Activated CD4-positive, alpha-beta T cell treated with anti-CD3 and anti-CD28 coated beads for 36 hours (primary cell): ENCODE measurements around the gene TTC16. TPM values are rescaled to one million over a fixed set of nuclear protein-coding genes. Genes with fewer than 3 reads are reported as not detected.

Experiments
- ATAC-seq: fragments of 200-7000 bp; cut with Tn5 transposase; one replicate; pipeline ENCODE4 v1.10.0; 2021; ENCODE audit warnings: mild to moderate bottlenecking, moderate library complexity
- CTCF ChIA-PET: fragments of 350-600 bp; sonication (Branson Sonifier 250); formaldehyde crosslinking; loops from one replicate; lab custom pipeline; 2021; ENCODE audit warnings: antibody characterized with exemption; lab: Charles Lee
- POLR2A ChIA-PET: fragments of 350-600 bp; sonication (Branson Sonifier 250); formaldehyde crosslinking; loops from one replicate; lab custom pipeline; 2021; ENCODE audit warnings: antibody characterized with exemption, inconsistent platforms; lab: Charles Lee
- DNase-seq: peaks from one replicate; pipeline ENCODE4 v3.0.0-alpha.2; 2020
- H3K27ac Mint-ChIP-seq: one replicate; pipeline ENCODE4 v1.8.0; 2021; ENCODE audit warnings: mixed read lengths
- H3K27me3 Mint-ChIP-seq: one replicate; pipeline ENCODE4 v1.8.0; 2021; ENCODE audit warnings: mixed read lengths
- H3K36me3 Mint-ChIP-seq: one replicate; pipeline ENCODE4 v1.8.0; 2021; ENCODE audit warnings: low read depth, mixed read lengths
- H3K4me1 Mint-ChIP-seq: one replicate; pipeline ENCODE4 v1.8.0; 2021; ENCODE audit warnings: mixed read lengths
- H3K4me3 Mint-ChIP-seq: one replicate; pipeline ENCODE4 v1.8.0; 2021; ENCODE audit warnings: mild to moderate bottlenecking, moderate library complexity, mixed read lengths
- H3K9me3 Mint-ChIP-seq: one replicate; pipeline ENCODE4 v1.8.0; 2021; ENCODE audit warnings: low read depth, mixed read lengths
- intact Hi-C, 2 experiments: fragments of 100-400 bp; cut with DNase I in 1 of 2; cut with micrococcal nuclease in 1 of 2; formaldehyde crosslinking; loops; one replicate each; pipeline versions ENCODE4 v1.14.2 to v1.15.1; 2022 to 2024; cut with DNase I, micrococcal nuclease
- total RNA-seq, 2 experiments: library from RNA; stranded (reverse); gene quantifications; one replicate each; pipeline ENCODE4 v1.2.3, GENCODE V29; 2021

Gene TTC16, protein sequence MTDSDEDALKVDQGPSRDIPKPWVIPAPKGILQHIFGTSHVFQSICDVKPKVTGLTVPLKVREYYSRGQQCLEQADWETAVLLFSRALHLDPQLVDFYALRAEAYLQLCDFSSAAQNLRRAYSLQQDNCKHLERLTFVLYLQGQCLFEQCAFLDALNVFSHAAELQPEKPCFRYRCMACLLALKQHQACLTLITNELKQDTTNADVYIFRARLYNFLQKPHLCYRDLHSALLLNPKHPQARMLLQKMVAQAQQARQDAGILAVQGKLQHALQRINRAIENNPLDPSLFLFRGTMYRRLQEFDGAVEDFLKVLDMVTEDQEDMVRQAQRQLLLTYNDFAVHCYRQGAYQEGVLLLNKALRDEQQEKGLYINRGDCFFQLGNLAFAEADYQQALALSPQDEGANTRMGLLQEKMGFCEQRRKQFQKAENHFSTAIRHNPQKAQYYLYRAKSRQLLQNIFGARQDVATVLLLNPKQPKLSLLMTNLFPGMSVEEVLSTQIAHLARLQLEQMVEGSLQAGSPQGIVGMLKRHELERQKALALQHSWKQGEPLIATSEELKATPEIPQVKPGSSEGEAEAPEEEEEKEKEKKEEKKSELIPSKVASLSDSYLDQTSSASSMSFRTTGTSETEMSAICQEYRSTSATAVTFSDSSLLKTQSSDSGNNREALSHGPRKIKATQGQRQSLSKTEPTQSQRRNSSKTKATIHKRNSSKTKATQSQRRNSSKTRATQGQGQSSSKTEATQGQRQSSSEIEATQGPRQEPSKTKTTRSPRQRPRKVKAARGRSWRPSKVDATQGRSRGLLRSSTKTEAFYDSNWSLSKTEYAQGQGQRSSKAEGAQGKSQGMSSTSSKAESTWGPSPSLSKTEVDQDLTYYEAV
- under 1 TPM; 0.16 to 0.30 TPM for total RNA-seq

DNA sequence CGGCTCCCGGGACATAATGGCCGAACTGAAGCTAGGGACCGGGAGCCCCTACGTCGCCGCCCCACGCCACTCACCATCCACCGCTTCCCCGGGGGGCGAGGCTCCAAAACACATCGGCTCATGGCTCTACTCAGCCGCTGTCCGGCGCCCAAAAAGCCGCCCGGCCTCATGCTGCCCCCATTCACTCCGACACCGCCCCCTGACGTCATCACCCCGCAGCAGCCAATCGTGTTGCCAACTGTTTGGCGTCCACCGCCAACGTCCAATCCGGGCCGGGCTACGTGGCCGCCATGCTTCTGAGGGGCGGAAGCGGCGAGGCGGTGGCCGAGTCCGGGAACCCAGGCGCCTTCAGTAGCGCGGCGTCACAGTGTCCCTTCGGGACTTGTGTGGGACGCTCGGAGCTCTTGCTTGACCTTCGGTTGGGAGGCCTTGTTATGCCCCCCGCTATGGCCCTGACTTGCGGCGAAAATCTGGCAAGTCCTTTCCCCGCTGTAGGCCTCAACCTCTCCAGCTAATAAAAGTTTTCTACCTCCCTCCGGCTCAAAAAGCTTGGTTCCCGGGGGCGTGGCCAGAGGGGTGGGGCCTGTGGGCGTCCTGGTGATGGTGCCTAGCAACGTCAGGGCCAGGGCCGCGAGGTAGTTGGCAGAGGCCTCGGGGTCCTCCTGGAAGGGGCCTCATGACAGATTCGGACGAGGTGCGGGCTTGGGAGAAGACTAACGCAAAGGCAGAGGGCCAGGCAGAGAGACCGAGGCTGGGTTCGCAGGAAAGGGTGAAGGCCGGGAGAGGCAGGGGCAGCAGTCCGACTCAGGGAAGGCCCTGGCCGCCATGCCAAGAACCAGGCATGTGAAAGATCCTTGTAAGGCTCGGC is at the start of gene TTC16, which contains the start of gene PTRH1:
TSS of gene TTC16 (plus strand) at position 610 of the 868 bp plus-strand sequence. CDS start at position 677, 67 bp downstream.
TSS of gene PTRH1 (minus strand) at position 194 of the 868 bp plus-strand sequence. CDS start at position 170, 24 bp downstream.
- no peaks in the 10 kb centered on the region for H3K27me3 Mint-ChIP-seq

DNA sequence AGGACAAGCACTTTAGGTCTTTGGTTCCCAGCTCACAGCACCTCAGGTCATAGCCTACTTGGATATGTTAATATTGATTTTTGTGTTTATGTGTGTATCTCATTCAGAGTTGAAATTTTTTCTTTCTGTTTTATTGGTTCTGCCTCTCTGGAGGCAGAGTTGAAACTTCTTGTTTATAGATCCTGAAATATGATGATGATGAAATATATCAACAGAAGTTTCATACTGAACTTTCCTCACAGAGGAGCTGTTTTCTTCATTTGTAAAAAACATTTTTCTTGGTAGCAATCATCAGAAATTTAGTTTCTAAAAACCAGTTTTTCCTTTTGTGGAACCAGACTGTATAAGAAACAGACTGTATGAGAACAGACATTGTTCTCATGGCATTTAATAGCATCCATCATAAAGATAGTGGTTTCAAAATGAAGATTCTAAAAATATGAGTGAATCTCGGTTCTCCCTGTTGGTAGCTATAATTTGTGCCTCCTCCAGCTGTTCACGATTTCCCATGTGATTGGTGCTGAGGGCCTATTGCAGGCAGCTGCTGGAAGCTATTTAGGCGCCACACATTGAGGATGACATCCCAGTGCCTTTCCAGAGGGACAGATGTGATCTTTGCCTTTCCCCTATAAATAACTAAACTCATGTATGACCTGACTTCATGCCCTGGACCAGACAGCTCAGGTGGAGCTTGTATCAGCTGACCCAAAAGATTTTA is 48.6 kb upstream of the TTC16 start:
- H3K36me3 Mint-ChIP-seq = no peaks in the 10 kb centered on the region
- H3K4me3 Mint-ChIP-seq = no peak overlapping the region
- CTCF ChIA-PET = interaction anchor here (0.6 to 1.7 kb wide), 6 partner anchors 16 to 272 kb away, joined by 3 to 5 read pairs (median 3); partner anchors contain the start of genes PIP5KL1 and TOR2A
- ATAC-seq (no peak), DNase-seq (no peak)
- POLR2A ChIA-PET = no interaction called here
- H3K27ac Mint-ChIP-seq = no peak overlapping the region
- no peaks in the 10 kb centered on the region for H3K27me3 Mint-ChIP-seq
- H3K9me3 Mint-ChIP-seq = no peaks in the 10 kb centered on the region
- H3K4me1 Mint-ChIP-seq = no peaks in the 10 kb centered on the region
- intact Hi-C loops = no loop called here

More for the DNA sequence above, at the start of gene TTC16, which contains the start of gene PTRH1:
- peaks cover 3% of the 10 kb centered on the region for H3K36me3 Mint-ChIP-seq
- H3K4me3 Mint-ChIP-seq = peak within 1 kb of the TSS; percentile 92
- DNase-seq (peak; percentile 99), ATAC-seq (peak; percentile 97)
- H3K4me1 Mint-ChIP-seq = peaks cover 25% of the 10 kb centered on the region
- CTCF ChIA-PET = interaction anchor here (0.7 to 2.6 kb wide), 5 partner anchors 19 to 389 kb away, joined by 3 to 14 read pairs (median 4); partner anchors contain the start of genes CDK9 and TOR2A
- peak within 1 kb of the TSS; percentile 97 for H3K27ac Mint-ChIP-seq
- intact Hi-C loops = loop anchor here (1.0 to 5.0 kb wide), 15 partner anchors 16 to 798 kb away; partner anchors contain the start of genes TOR2A (in 2 of the 2), COQ4 (in 1 of the 2), FPGS (in 1 of the 2) and LRSAM1 (in 1 of the 2)
- H3K9me3 Mint-ChIP-seq = no peaks in the 10 kb centered on the region
- POLR2A ChIA-PET = interaction anchor here (0.5 to 1.3 kb wide), 4 partner anchors 19 to 264 kb away, joined by 3 to 6 read pairs (median 3); partner anchors contain the start of genes LRSAM1 and TOR2A

DNA sequence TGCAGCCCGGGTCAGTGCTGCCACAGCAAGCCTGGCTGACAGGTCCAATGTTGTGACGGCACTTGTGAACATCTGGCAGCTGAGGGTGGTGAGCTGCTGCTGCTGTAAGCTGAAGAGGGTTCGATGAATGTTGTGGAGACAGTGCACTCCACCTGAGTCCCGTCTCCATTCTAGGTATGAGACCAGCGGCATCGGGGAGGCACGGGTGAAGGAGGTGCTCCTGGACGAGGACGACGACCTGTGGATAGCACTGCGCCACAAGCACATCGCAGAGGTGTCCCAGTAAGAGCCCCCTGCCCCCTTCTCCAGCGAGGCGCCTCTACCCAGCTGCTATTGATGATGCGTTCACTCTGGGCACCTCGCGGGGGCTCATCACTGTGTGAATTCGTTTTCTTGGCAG is 48.0 kb upstream of the TTC16 start:
- Mint-ChIP-seq H3K36me3 (no peaks in the 10 kb centered on the region), H3K9me3 (no peaks in the 10 kb centered on the region), H3K27me3 (no peaks in the 10 kb centered on the region), H3K27ac (no peak overlapping the region), H3K4me1 (no peaks in the 10 kb centered on the region), H3K4me3 (no peak overlapping the region)
- ATAC-seq (no peak), DNase-seq (no peak)
- ChIA-PET POLR2A (no interaction called here), CTCF (interaction anchor here (0.6 to 1.7 kb wide), 5 partner anchors 17 to 263 kb away, joined by 3 to 5 read pairs (median 3); partner anchors contain the start of genes PIP5KL1 and TOR2A)
- intact Hi-C loops = no loop called here

DNA sequence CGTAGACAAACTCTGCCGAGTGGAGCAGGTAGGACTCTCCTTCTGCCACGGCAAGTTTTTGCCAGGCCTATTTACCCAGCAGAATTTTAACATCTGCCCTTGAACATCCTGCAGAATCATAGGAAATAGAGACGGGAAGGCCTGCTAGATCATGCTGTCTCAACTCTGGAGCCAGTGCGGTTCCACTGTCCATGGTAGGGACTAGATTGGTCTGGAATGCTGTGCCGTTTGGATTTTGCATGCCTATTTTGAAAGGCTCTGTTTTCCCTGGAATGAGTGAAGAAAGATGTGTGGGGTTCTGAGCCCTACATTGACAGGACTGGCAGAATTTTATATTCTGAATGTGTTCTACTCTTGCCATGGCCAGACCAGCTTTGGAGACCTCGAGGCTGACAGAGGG is 42.6 kb upstream of the TTC16 start:
- H3K27me3 Mint-ChIP-seq = no peaks in the 10 kb centered on the region

DNA sequence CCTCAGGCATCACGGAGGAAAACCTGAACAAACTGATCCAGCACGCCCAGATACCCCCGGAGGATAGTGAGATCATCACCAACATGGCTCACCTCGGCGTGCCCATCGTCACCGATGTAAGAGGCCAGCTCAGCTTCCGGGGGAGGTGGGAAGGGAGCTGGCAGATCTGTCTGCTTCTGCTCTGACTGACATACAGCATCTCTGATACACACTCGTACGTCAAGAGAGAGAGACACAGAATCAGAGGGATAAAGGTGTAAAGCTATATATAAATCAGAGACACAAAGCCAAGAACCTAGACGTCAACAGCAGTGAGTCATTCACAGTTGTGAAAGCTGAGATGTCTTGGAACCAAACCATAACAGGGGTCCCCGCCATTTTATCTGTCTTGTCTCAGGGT is 39.2 kb upstream of the TTC16 start:
- Mint-ChIP-seq H3K9me3 (no peaks in the 10 kb centered on the region), H3K27me3 (no peaks in the 10 kb centered on the region), H3K4me1 (no peaks in the 10 kb centered on the region), H3K36me3 (no peaks in the 10 kb centered on the region), H3K4me3 (no peak overlapping the region), H3K27ac (no peak overlapping the region)
- ChIA-PET CTCF (no interaction called here), POLR2A (no interaction called here)
- DNase-seq (no peak), ATAC-seq (no peak)
- intact Hi-C loops = no loop called here

More for the DNA sequence above, 42.6 kb upstream of the TTC16 start:
- no peak for DNase-seq
- Mint-ChIP-seq H3K36me3 (no peaks in the 10 kb centered on the region), H3K27ac (no peak overlapping the region), H3K4me3 (no peak overlapping the region), H3K9me3 (no peaks in the 10 kb centered on the region), H3K4me1 (no peaks in the 10 kb centered on the region)
- intact Hi-C loops = no loop called here
- no peak for ATAC-seq
- POLR2A ChIA-PET = no interaction called here
- CTCF ChIA-PET = no interaction called here

DNA sequence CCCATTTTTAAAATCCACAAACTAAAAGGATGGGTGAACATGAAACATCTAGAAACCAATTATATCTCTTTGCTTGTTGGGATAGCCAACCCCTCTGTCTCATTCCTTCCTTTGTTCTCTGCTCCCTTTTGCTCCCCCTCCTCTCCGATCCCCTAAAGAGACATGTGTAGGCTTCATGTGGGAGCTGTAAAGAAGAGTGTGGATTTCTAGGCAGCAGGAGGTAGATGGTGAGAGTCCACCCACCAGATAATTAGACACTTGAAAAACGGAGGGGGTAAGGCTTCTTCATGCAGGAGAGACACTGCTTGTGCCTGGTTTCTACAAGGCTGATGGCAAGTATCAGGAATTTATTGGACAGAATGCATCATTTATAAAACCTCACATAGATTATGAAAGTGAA is 36.4 kb upstream of the TTC16 start:
- no peaks in the 10 kb centered on the region for H3K27me3 Mint-ChIP-seq
- no peaks in the 10 kb centered on the region for H3K36me3 Mint-ChIP-seq
- ATAC-seq (no peak), DNase-seq (no peak)
- ChIA-PET CTCF (no interaction called here), POLR2A (no interaction called here)
- no peaks in the 10 kb centered on the region for H3K9me3 Mint-ChIP-seq
- H3K27ac Mint-ChIP-seq = no peak overlapping the region
- no peak overlapping the region for H3K4me3 Mint-ChIP-seq
- intact Hi-C loops = no loop called here
- no peaks in the 10 kb centered on the region for H3K4me1 Mint-ChIP-seq

DNA sequence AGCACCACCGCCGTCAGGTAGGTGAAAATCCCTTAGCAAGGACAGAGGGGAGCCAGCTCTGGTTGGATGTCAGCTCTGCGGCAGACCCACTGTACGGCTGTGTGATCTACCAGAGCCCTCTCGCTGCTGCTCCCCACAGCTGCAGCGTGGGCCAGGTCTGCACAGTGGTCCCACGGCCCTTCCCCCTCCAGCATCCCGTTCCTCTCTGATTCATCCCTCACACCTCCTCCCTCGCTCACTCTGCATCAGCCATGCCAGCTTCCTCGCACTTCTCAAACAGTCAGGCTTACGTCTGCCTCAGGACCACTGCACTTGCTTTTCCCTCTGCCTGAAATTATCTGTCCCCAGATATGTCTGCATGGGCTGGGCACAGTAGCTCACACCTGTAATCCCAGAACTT is 35.7 kb upstream of the TTC16 start:
- Mint-ChIP-seq H3K9me3 (no peaks in the 10 kb centered on the region), H3K4me1 (no peaks in the 10 kb centered on the region), H3K27me3 (no peaks in the 10 kb centered on the region), H3K36me3 (no peaks in the 10 kb centered on the region), H3K27ac (no peak overlapping the region), H3K4me3 (no peak overlapping the region)
- CTCF ChIA-PET = interaction anchor here (0.6 to 1.4 kb wide), 3 partner anchors 39 to 82 kb away, joined by 3 to 4 read pairs (median 3); no protein-coding TSS in a partner anchor
- DNase-seq (no peak), ATAC-seq (no peak)
- intact Hi-C loops = no loop called here
- POLR2A ChIA-PET = no interaction called here

DNA sequence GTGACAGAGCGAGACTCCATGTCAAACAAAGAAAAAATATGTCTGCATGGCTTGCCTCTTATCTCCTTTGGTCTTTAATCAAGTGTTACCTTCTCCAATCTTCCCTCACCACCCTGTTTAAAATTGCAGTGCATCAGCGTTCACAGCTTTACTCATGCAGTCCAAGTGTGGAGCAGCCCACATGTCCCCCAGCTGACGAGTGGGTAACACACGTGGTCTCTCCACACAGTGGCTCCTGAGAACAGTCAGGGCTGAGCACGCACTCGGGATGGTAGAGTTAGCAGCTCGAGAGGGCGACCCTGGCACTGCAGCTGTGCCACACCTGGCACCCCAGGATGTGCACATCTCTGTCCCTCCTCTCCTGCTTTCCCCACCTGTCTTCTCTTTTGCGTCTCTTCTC is 35.0 kb upstream of the TTC16 start:
- H3K9me3 Mint-ChIP-seq = no peaks in the 10 kb centered on the region
- H3K27me3 Mint-ChIP-seq = no peaks in the 10 kb centered on the region
- ChIA-PET POLR2A (no interaction called here), CTCF (interaction anchor here (0.6 to 1.4 kb wide), 4 partner anchors 23 to 82 kb away, joined by 3 to 4 read pairs (median 3); no protein-coding TSS in a partner anchor)
- no peak overlapping the region for H3K4me3 Mint-ChIP-seq
- no peak overlapping the region for H3K27ac Mint-ChIP-seq
- DNase-seq (no peak), ATAC-seq (no peak)
- intact Hi-C loops = no loop called here
- H3K4me1 Mint-ChIP-seq = no peaks in the 10 kb centered on the region
- H3K36me3 Mint-ChIP-seq = no peaks in the 10 kb centered on the region

DNA sequence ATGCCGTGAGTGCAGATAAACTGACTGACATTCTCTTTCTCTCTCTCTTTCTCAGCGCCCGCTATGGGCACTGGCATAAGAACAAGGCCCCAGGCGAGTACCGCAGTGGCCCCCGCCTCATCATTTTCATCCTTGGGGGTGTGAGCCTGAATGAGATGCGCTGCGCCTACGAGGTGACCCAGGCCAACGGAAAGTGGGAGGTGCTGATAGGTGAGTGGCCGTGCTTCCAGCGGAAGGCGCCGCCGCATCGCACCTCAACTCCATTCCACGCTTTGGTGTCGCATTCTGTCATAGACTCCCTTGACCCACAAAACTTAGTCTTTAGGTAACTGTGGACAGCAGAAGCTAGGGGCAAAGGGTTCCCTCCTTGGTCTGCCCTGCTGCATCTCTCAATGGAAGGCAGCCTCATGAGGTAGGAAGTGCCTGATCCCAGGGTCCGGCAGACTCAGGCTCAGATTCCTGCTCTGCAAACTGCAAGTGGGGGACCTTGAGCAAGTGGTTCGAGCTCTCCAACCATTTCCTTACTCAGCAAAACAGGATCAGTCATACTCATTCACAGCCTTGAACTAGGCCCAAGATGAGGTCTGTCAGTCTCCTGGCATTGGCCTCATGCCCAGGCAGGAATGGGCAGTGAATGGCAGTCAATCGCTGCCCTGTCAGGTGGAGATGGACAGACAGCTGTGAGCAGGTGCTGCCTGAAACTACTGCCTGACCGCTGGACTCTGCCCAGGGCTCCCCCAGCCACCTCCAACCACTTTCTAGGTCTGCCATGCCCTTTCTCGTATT is 33.3 kb upstream of the TTC16 start:
- intact Hi-C loops = no loop called here
- Mint-ChIP-seq H3K4me1 (no peaks in the 10 kb centered on the region), H3K9me3 (no peaks in the 10 kb centered on the region), H3K36me3 (no peaks in the 10 kb centered on the region), H3K27me3 (no peaks in the 10 kb centered on the region), H3K27ac (no peak overlapping the region), H3K4me3 (no peak overlapping the region)
- ChIA-PET CTCF (interaction anchor here (1.0 kb wide), 1 partner anchor 9 kb away, joined by 3 read pairs; no protein-coding TSS in a partner anchor), POLR2A (no interaction called here)
- ATAC-seq (no peak), DNase-seq (no peak)
